Suprapubic skin (tissue), 4 donors: ENCODE data around the gene EFNB1. TPM values are rescaled to one million over a fixed set of nuclear protein-coding genes. Genes with fewer than 3 reads are reported as not detected.
"Not testable (repeated sequence)": the region's sequence is repeated elsewhere in the genome, so short reads cannot be mapped to it uniquely, and the experiment has no call there.

Source experiments
- DNase-seq, 2 donors: peaks; one replicate each; pipeline ENCODE4 v3.0.0-alpha.2; 2019; ENCODE audit warnings: low spot score in 2 of 2
- H3K27ac ChIP-seq: fragments of 200-600 bp; sonication (generic); one replicate; pipeline ENCODE4 v1.5.1; 2019
- H3K27me3 ChIP-seq: fragments of 200-600 bp; sonication (generic); one replicate; pipeline ENCODE4 v1.5.1; 2019
- H3K36me3 ChIP-seq: fragments of 200-600 bp; sonication (generic); one replicate; pipeline ENCODE4 v1.5.1; 2019
- H3K4me1 ChIP-seq: fragments of 200-600 bp; sonication (generic); one replicate; pipeline ENCODE4 v1.5.1; 2019
- H3K4me3 ChIP-seq: fragments of 200-600 bp; sonication (generic); one replicate; pipeline ENCODE4 v1.5.1; 2019; ENCODE audit warnings: mild to moderate bottlenecking
- H3K9me3 ChIP-seq: fragments of 200-600 bp; sonication (generic); one replicate; pipeline ENCODE4 v1.5.1; 2019
- CTCF ChIP-seq, 2 donors: fragments of 200-600 bp in 1 of 2; fragments of 450-650 bp in 1 of 2; sonication (generic) in 1 of 2; IDR thresholded peaks; one replicate each; pipeline ENCODE4 v1.5.1; 2016 to 2019; ENCODE audit warnings: antibody characterized with exemption in 2 of 2, mild to moderate bottlenecking in 1 of 2, moderate library complexity in 1 of 2
- EP300 ChIP-seq: sonication (generic); formaldehyde crosslinking; IDR thresholded peaks from one replicate; pipeline ENCODE4 v1.6.1; 2017; ENCODE audit warnings: antibody characterized with exemption
- POLR2A ChIP-seq, 2 donors: fragments of 450-650 bp; IDR thresholded peaks; one replicate each; pipeline ENCODE4 v1.6.1; 2017; ENCODE audit warnings: antibody characterized with exemption in 2 of 2, mild to moderate bottlenecking in 2 of 2, moderate library complexity in 2 of 2
- POLR2AphosphoS5 ChIP-seq, 3 donors: sonication (generic); formaldehyde crosslinking; IDR thresholded peaks; one replicate each; pipeline ENCODE4 v1.6.1; 2017; ENCODE audit warnings: antibody characterized with exemption in 3 of 3
- WGBS: methylation state at CpG from one replicate; pipeline ENCODE4 v1.1.5; 2018; 5-methylcytosine and 5-hydroxymethylcytosine counted together
- total RNA-seq, 4 donors: library from RNA; depleted of rRNA; stranded (reverse); fragments of >200 nt; gene quantifications; one replicate each; pipeline ENCODE4 v1.1.0, GENCODE V29; 2016

EFNB1 gene
- total RNA-seq: 100 to 1,000 TPM in 1 of 4 donors, 10 to 100 TPM in 3; 78.4 to 103 (median 89.8) TPM

- peaks cover 23% of the 10 kb centered on the region for H3K4me1 ChIP-seq
- no peaks in the 10 kb centered on the region for H3K9me3 ChIP-seq
- 61% methylated on average over 53 of the region's 82 CpGs for WGBS
- peak in 1 of 3 donors; percentile 37 for TF ChIP-seq POLR2AphosphoS5 (IDR thresholded peaks at IDR 0.05)
- peak; percentile 12 to 93 for TF ChIP-seq POLR2A (IDR thresholded peaks at IDR 0.05)
- TF ChIP-seq CTCF (IDR thresholded peaks at IDR 0.05): no peak
- no peak for TF ChIP-seq EP300
- H3K36me3 ChIP-seq: no peaks in the 10 kb centered on the region
- DNase-seq: peak; percentile 92 to 93
- H3K27me3 ChIP-seq: no peaks in the 10 kb centered on the region
- H3K27ac ChIP-seq: peak within 1 kb of the TSS; percentile 82
- peak within 1 kb of the TSS; percentile 80 for H3K4me3 ChIP-seq
Measured at GRCh38 chrX:68828740-68829581, at the start of gene EFNB1. Gene EFNB1, plus strand, starts transcription at chrX:68829021. Its CDS starts 756 bp downstream, at chrX:68829777.

GRCh38 chrX:68781295-68781694 is 47.5 kb upstream of the EFNB1 start:
- not testable (repeated sequence) for H3K4me1 ChIP-seq, H3K27me3 ChIP-seq, H3K4me3 ChIP-seq, DNase-seq, H3K9me3 ChIP-seq, H3K27ac ChIP-seq, H3K36me3 ChIP-seq
- WGBS: 74% methylated on average over 4 of the region's 4 CpGs

- Histone ChIP-seq H3K4me1 (no peaks in the 10 kb centered on the region), H3K9me3 (no peaks in the 10 kb centered on the region), H3K36me3 (no peaks in the 10 kb centered on the region), H3K27me3 (no peaks in the 10 kb centered on the region), H3K4me3 (no peak overlapping the region), H3K27ac (no peak overlapping the region)
- no peak for DNase-seq
- 75% methylated on average over 10 of the region's 10 CpGs for WGBS
- TF ChIP-seq CTCF (IDR thresholded peaks at IDR 0.05): no peak
- TF ChIP-seq POLR2AphosphoS5 (IDR thresholded peaks at IDR 0.05): no peak
- no peak for TF ChIP-seq POLR2A (IDR thresholded peaks at IDR 0.05)
- TF ChIP-seq EP300: no peak
Measured at GRCh38 chrX:68784816-68785215, 44.0 kb upstream of the EFNB1 start.

- not testable (repeated sequence) for H3K27me3 ChIP-seq, H3K4me3 ChIP-seq, H3K36me3 ChIP-seq, H3K4me1 ChIP-seq, DNase-seq, H3K27ac ChIP-seq, H3K9me3 ChIP-seq
- WGBS: 86% methylated on average over 4 of the region's 4 CpGs
Measured at GRCh38 chrX:68786581-68786980, 42.2 kb upstream of the EFNB1 start.

GRCh38 chrX:68789966-68790365 is 38.9 kb upstream of the EFNB1 start:
- no peak overlapping the region for H3K27ac ChIP-seq
- H3K36me3 ChIP-seq: no peaks in the 10 kb centered on the region
- no peak for DNase-seq
- H3K4me3 ChIP-seq: no peak overlapping the region
- H3K27me3 ChIP-seq: no peaks in the 10 kb centered on the region
- TF ChIP-seq CTCF (IDR thresholded peaks at IDR 0.05) (no peak), EP300 (no peak), POLR2A (IDR thresholded peaks at IDR 0.05) (no peak), POLR2AphosphoS5 (IDR thresholded peaks at IDR 0.05) (no peak)
- WGBS: 50% methylated on average over 3 of the region's 3 CpGs
- H3K9me3 ChIP-seq: no peaks in the 10 kb centered on the region
- H3K4me1 ChIP-seq: no peaks in the 10 kb centered on the region

- WGBS: 64% methylated on average over 1 of the region's 1 CpG
- Histone ChIP-seq H3K27me3 (no peaks in the 10 kb centered on the region), H3K36me3 (no peaks in the 10 kb centered on the region), H3K27ac (no peak overlapping the region), H3K9me3 (no peaks in the 10 kb centered on the region), H3K4me1 (no peaks in the 10 kb centered on the region), H3K4me3 (no peak overlapping the region)
- no peak for DNase-seq
- TF ChIP-seq EP300: no peak
- TF ChIP-seq POLR2AphosphoS5 (IDR thresholded peaks at IDR 0.05): no peak
- TF ChIP-seq POLR2A (IDR thresholded peaks at IDR 0.05): no peak
- no peak for TF ChIP-seq CTCF (IDR thresholded peaks at IDR 0.05)
Measured at GRCh38 chrX:68792083-68792482, 36.7 kb upstream of the EFNB1 start.
